CD1c-positive myeloid dendritic cell (primary cell): ENCODE results near the gene TIMELESS.
"Not testable (repeated sequence)": the region's sequence is repeated elsewhere in the genome, so short reads cannot be mapped to it uniquely, and the experiment has no call there.

Experiments
- DNase-seq: peaks from one replicate; pipeline ENCODE4 v3.0.0-alpha.2; 2016; ENCODE audit errors: extremely low spot score

The TIMELESS gene

DNA sequence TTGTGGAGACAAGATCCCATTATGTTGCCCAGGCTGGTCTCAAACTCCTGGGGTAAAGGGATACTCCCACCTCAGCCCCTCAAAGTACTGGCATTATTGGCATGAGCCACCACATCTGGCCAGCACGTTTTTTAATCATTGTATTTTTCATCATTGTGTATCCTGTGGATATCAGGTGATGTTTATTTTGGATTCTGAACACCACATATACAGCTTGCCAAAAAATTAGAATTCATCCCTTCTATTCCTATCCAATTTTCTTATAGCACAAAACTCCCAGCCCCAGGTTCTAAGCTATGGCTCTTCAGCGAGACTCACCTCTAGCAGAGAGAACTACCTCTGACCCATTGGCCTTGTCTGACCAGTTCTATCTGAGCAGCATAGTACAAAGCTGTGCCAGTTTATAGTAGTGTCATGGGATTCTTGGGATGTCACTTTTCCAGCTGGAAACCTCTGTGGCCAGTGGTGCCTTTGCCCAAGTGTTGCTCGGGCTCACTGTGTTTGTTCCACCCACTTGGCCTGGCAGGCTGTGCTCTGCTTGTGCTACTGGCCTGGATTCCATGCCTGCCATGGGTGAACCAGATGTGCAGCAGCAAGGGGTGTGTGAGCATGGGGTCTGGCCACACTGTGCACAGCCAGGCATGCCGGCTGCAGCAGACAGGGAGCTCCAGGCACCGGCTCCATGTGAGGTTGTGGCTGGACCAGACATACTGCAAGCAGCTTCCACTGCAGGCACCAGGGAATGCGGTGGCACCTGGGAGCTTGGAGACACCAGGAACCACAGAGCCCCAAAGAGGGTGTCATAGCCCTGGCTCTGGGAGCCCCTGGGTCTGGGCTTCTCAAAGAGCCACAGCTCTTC is 37.2 kb downstream of the TIMELESS start:
- DNase-seq, result no peak

DNA sequence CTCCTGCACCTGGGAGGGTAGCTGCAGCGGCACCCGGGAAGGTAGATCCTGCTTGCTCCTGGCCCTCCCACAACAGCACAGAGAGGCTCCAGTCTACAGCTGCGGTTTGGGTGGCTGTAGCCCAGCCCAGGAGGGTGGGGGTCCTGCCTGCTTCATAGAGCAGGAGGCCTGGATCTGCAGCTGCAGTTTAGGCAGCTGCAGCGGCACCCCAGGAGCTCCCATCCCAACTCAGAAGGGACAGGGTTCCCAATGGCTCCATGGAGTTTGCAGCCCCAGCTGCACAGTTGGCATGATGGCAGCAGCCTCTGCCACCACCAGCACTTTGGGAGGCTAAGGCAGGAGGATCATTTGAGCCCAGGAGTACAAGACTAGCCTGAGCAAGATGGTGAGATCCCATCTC is 38.5 kb downstream of the TIMELESS start:
- no peak for DNase-seq

DNA sequence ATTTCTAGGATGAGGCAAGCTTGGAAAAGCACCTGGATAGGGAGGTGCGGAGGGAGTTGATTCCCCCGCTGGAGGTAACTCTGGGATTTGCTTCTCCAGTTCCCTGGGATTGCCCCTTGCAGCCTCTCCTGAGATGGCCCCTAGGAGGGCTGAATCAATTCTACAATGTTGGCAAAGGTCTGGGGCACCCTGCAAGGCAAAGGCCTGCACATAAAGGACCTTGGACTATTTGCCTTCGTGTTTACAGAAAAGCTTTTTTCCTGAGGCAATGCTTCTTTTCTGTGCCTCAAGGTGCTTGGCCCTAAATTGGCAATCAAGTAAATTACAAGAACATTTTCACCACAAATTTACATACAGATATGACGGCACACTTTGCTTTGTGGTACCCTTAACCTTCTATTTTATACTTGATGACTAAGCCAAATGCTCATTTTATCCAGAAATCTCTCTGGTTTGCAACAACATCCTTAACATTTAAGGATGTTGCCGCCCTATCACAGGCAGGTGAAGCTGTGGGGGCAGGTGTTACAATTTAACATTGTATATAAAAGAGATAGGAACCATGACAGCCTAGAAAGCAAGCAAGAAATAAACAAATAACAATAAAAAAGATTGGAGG is 40.3 kb downstream of the TIMELESS start:
- no peak for DNase-seq

DNA sequence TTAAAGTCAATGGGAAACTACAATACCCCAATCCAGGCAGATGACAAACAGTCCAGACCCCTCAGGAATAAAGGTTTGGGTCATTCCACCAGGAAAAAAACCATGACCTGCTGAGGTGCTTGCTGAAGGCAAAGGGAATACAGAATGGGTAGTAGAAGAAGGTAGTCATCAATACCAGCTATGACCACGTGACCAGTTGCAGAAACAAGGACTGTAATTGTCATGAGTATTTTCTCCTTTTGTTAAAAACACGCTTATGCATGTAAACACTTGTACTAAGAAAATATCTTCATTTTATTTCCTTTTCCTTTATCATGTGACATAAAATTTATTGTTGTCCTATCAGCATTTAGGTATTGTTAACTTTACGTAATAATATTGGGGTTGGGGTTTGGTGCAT is 45.0 kb downstream of the TIMELESS start:
- not testable (repeated sequence) for DNase-seq

DNA sequence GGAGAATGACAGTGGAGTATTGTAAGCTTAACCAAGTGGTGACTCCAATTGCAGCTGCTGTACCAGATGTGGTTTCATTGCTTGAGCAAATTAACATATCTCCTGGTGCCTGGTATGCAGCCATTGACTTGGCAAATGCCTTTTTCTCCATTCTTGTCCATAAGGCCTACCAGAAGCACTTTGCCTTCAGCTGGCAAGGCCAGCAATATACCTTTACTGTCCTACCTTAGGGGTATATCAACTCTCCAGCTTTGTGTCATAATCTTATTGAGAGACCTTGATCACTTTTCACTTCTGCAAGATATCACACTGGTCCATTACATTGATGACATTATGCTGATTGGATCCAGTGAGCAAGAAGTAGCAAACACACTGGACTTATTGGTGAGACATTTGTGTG is 47.6 kb downstream of the TIMELESS start:
- not testable (repeated sequence) for DNase-seq

DNA sequence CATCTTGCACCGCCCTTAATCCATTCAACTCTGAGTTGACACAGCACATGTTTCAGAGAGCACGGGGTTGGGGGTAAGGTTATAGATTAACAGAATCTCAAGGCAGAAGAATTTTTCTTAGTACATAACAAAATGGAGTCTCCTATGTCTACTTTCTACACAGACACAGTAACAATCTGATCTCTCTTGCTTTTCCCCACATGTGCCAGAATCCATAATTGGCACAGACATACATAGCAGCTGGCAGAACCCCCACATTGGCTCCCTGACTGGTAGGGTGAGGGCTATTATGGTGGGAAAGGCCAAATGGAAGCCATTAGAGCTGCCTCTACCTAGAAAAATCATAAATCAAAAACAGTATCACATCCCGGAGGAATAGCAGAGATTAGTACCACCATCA is 48.1 kb downstream of the TIMELESS start:
- DNase-seq, result not testable (repeated sequence)

DNA sequence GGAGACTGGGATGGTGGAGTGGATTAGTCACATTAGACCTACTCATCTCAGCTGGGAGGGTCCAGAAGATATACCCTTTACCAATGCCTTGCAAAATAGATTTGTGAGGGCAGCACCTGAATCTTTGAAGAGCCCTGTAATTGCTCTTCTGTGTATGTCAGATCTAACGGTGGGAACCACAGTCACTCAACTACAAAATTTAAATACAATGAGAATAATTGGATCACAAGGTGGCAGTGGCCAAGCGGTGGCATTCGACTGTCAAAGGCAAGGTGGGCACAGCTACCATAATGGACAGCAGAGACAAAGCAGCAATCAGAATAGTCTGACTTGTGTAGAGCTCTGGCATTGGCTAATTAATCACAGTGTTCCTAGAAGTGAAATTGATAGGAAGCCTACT is 49.8 kb downstream of the TIMELESS start:
- DNase-seq, result not testable (repeated sequence)

DNA sequence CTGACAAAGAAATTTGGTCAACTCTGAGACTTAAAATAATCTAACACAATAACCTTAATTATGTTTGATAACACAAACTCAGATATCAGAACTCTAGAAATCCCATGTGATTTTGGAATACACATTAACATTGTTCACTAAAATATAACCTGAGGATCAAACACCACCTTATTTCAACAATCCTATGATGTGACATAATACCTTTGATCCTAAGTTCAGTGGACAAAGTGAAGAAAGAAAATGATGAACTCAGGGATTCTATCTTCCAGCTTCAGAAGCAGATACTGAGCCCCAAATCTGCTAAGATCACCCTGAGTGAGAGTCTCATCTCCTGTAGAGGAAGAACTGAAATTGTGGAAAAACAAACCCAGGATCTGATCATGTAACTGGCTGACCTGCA is 50.9 kb downstream of the TIMELESS start:
- DNase-seq, result no peak

DNA sequence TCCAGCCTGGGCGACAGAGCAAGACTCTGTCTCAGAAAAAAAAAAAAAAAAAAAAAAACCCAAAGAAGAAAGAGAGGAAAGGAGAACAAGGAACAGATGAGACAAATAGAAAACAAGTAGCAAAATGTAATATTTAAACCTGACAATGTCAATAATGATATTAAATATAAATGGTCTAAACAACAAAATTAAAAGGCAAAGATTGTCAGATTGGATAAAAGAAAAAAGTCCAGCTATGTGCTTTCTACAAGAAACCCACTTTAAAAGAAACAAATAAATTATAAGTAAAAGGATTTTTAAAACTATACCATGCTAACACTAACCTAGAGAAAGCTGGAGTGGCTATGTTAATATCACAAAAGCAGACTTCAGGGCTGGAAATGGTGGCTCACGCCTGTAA is 56.9 kb downstream of the TIMELESS start:
- no peak for DNase-seq

DNA sequence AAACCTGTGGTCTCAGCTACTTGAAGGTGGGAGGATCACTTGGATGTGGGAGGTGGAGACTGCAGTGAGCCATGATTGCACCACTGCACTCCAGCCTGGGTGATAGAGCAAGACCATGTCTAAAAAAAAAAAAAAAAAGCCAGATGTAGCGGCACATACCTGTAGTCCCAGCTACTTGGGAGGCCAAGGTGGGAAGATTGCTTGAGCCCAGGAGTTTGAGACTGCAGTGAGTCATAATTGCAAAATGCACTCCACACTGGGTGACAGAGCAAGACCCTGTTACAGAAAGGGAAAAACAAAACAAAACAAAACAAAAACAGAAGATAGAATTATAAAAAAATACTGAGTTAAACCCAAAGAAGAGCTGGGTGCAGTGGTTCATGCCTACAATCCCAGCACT is 57.5 kb downstream of the TIMELESS start:
- DNase-seq, result no peak

DNA sequence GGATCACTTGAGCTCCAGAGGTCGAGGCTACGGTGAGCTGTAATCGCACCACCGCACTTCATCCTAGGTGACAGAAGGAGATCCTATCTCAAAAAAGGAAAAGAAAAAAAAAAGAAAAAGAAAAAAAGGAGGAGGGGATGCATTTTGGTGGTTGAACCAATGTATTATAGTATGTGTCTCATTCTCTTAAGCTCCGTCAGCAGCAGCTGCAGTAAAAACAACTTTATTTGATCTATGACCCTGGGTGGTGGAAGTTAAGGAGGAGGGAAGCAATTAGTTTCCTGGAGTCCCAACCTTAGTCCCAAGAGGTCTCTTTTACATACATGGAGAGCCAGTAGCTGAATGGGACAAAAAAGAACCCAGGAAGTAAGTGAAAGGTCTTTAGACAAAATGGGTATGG is 59.8 kb downstream of the TIMELESS start:
- no peak for DNase-seq

DNA sequence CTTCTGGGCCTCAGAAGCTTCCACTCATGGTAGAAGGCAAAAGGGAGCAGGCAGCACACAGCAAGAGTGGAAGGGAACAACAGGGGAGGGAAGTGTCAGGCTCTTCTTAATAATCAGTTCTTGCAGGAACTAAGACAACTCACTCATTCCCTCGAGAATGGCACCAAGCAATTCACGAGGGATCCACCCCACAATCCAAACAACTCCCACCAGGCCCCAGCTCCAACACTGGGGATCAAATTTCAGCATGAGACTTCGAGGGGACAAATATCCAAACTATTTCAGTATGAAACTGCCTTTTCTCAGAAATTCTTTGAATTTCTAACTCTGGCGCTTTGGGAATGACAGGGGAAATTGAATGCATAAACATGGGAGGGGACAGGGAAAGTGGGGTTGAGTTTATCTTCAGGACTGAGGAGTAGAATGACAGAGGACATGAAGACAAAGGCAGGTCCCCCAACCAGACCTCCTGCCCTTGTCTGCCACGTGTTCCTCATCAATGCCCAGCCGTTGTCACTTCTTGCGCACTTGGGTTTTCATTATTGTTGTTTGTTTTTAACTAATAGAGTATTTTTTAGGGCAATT is 62.0 kb downstream of the TIMELESS start:
- no peak for DNase-seq

DNA sequence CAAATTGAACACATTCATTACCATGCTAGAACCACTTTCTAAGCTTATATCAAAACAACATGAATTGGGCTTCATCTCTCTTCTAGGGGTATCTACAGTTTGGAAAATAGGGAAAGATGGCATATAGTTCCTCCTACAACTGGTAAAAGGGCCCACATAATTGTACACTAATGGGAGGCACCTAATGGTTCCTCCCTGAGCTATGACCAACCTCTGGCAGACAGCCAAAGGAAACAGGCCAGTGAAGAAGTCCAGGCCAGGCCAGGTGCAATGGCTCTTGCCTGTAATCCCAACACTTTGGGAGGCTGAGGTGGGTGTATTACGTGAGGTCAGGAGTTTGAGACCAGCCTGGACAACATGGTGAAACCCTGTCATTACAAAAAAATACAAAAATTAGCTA is 63.4 kb downstream of the TIMELESS start:
- DNase-seq, result no peak

DNA sequence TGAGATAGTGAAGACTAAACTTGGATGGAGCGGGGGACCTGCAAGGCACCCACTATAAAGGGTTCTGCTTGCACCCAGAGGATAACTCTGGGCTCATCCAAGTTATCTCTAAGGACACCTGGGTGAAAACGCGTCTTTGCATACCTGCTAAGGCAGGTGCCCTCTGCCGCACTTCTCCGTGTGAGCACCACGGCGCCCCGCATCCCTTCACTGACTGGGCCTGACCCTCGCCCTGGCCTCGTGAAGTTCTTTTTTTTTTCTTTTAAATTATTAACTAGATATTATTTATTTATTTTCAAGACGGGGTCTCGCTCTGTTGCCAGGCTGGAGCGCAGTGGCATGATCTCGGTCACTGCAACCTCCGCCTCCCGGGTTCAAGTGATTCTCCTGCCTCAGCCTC is 66.6 kb downstream of the TIMELESS start:
- no peak for DNase-seq

DNA sequence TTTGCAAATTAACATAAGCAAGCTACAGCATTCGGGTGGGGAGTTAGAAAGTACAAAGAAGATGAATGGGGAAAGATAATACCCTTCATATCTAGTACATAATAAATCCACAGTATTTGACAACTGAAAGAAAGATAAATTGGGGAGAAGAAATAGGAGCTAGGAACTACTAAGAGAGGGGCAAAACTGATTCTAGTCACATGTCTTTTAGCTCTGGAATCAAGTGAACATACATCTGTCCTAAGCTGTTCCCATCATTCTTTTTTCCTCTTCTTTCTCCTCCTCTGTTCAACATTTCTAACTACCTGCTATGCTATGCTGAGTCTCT is 71.3 kb downstream of the TIMELESS start:
- DNase-seq, result no peak

DNA sequence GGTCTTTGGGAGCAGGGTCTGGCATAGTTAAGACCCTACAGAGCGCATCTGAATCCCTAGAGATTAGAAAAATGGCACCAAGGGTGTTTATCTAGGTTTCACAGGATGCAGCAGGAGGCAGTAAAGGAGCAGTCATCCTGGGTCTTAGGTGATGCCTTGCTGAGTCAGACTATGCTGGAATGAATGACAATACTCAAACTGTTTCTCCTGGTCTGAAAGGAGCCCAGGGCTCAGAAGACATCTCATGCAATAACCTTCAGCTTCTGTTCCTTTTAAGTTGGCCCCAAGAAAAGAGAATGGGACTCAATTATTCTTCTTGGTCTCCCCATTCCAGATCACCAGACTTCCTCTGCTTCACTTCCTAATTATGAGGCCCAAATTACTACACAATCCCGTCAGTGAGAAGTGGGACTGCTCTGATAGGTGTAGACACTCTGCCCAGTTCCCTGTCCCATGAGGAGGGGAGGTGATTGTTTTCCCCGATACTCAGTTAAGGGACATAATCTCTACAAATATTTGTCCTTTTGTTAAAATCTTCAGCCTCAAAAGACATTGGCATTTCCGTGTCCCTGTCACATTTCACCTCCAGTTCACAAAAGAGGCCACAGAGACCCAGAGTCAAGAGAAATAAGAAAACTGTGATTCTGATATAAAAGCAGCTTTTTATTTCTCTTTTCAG is 71.8 kb downstream of the TIMELESS start:
- peak; percentile 40 for DNase-seq

DNA sequence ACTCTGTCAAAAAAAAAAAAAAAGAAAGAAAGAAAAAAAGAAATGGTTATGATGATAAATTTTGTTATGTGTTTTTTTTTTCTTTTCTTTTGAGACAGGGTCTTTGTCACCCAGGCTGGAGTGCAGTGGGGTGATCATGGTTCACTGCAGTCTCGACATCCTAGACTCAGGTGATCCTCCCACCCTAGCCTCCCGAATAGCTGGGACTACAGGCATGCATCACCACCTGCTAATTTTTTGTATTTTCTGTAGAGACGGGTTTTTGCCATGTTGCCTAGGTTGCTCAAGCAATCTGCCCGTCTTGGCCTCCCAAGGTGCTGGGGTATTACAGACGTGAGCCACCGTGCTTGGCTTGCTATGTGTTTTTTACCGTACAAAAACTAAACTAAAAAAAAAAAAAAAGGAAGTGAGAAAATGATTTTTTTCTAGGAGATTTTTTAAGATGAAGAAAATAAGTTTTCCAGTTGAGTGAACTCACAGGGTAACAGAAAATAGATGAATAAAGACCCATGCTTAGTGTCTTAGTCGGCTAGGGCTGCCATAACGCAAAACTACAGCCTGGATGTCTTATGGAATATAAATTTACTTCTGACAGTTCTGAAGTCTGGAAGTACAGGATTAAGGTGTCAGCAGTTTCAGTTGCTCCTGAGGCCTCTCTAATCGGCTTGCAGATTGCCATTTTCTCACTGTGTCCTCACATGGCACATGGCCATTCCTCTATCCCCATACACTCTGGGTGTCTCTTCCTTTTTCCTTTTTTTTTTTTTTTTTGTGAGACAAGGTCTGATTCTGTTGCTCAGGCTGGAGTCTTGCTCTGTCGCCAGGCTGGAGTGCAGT is 73.4 kb downstream of the TIMELESS start:
- peak; percentile 11 for DNase-seq

DNA sequence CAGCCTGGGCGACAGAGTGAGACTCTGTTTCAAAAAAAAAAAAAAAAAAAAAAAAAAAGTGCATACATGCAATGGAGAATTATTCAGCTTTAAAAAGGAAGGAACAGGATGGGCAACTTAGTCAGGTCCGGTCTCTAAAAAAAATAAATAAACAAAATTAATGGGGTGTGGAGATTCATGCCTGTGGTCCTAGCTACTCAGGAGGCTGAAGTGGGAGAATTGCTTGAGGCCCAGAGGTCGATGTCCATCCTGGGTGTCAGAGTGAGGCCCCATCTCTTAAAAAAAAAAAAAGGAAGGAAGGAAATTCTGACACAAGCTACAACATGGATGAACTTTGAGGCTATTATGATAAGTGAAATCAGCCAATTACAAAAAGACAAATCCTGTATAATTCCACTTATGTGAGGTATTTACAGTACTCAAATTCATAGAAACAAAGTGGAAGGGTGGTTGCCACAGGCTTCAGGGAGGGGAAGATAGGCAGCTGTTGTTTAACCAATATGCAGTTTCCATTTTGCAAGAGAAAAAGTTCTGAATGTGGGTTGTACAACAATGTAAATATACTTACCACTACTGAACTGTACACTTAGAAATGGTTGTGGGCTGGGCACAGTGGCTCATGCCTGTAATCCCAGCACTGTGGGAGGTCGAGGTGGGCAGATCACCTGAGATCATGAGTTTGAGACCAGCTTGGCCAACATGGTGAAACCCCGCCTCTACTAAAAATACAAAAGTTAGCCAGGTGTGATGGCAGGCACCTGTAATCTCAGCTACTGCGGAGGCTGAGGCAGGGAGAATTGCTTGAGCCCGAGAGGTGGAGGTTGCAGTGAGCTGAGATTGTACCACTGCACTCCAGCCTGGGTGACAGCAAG is 74.3 kb downstream of the TIMELESS start:
- DNase-seq, result no peak

DNA sequence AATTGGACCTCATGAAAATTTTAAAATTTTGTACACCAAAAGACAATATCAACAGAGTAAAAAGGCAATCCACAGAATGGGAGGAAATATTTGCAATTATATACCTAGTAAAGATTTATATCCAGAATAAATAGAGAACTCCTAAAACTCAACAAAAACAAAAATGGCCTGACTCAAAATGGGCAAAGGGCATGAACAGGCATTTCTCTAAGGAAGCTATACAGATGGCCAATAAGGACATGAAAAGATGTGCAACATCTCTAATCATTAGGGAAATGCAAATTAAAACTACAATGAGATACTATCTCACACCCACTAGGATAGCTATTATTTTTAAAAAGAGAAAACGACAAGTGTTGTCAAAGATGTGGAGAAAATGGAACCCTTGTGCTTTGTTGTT is 75.7 kb downstream of the TIMELESS start:
- no peak for DNase-seq

DNA sequence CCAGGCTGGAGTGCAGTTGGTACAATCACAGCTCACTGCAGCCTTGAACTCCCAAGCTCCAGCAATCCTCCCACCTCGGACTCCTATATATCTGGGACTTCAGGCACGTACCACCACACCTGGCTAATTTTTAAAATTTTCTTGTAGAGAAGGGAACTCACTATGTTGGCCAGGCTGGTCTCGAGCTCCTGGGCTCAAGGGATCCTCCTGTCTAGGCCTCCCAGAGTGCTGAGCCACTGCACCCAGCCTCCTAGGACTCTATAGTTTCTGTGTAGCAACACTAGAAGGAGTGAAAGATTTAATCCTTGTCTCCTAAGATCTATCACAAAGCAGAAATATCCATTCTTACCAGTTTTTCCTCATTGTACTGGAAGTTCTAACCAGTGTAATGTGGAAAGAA is 82.3 kb downstream of the TIMELESS start:
- no peak for DNase-seq
